D721Med (cell line): Measurements from ENCODE around the gene TMEM135.
A peak's percentile ranks its signal among the peaks of the same experiment; 100 is the strongest.
"Not testable (repeated sequence)": the region's sequence is repeated elsewhere in the genome, so short reads cannot be mapped to it uniquely, and the experiment has no call there.

Experiments
- DNase-seq: peaks from one replicate; pipeline ENCODE4 v3.0.0; 2011; ENCODE audit warnings: low spot score; ENCODE audit not compliant: insufficient read length
- FAIRE-seq: peaks from 2 replicates; lab custom pipeline; 2011; peaks lifted over from hg19 to GRCh38; lab: Jason Lieb, UNC
- CTCF ChIP-seq: IDR thresholded peaks from 2 replicates; pipeline ENCODE4 v1.5.1; 2012; ENCODE audit warnings: mild to moderate bottlenecking, control low read depth; ENCODE audit not compliant: insufficient read depth; ENCODE audit errors: missing control alignments

TMEM135 gene

GRCh38 chr11:87101956-87102580 lies 64.3 kb downstream of the TMEM135 start:
- DNase-seq (no peak), FAIRE-seq (no peak)
- TF ChIP-seq CTCF = no peak

- not testable (repeated sequence) for FAIRE-seq, DNase-seq
These were observed 68.1 kb downstream of the TMEM135 start for GRCh38 chr11:87105826-87106225.

- FAIRE-seq, DNase-seq: not testable (repeated sequence)
These were observed 69.6 kb downstream of the TMEM135 start for GRCh38 chr11:87107379-87107778.

GRCh38 chr11:87110443-87111131 lies 72.9 kb downstream of the TMEM135 start:
- no peak for TF ChIP-seq CTCF
- no peak for FAIRE-seq
- DNase-seq = no peak

- DNase-seq = no peak
- FAIRE-seq = peak; percentile 32
- no peak for TF ChIP-seq CTCF
These were observed 76.4 kb downstream of the TMEM135 start for GRCh38 chr11:87114093-87114492.

- DNase-seq = no peak
- FAIRE-seq = no peak
- no peak for TF ChIP-seq CTCF
These were observed 78.5 kb downstream of the TMEM135 start for GRCh38 chr11:87116185-87116584.

- TF ChIP-seq CTCF = no peak
- DNase-seq (no peak), FAIRE-seq (no peak)
These were observed 83.2 kb downstream of the TMEM135 start for GRCh38 chr11:87120937-87121336.

GRCh38 chr11:87122852-87123251 lies 85.1 kb downstream of the TMEM135 start:
- TF ChIP-seq CTCF = no peak
- DNase-seq = no peak
- no peak for FAIRE-seq
